HG03469 (cell line): ENCODE measurements around the gene PFKP.

ENCODE experiments used
- ATAC-seq: cut with Tn5 transposase; IDR thresholded peaks from one replicate; pipeline ENCODE4 v1.9.1; 2021; ENCODE audit warnings: mild to moderate bottlenecking, moderate library complexity, moderate number of reproducible peaks; ENCODE audit not compliant: unreplicated experiment

The PFKP gene

GRCh38 chr10:3129581-3130340, 62.4 kb downstream of the PFKP start:
- no peak for ATAC-seq

GRCh38 chr10:3131098-3131497, 63.8 kb downstream of the PFKP start:
- no peak for ATAC-seq

GRCh38 chr10:3132036-3133025, 65.0 kb downstream of the PFKP start:
- ATAC-seq = no peak

GRCh38 chr10:3133948-3134347, 66.6 kb downstream of the PFKP start:
- no peak for ATAC-seq

GRCh38 chr10:3135006-3135405, 67.7 kb downstream of the PFKP start:
- ATAC-seq = no peak

- ATAC-seq = no peak
Observed at GRCh38 chr10:3136336-3136735, 69.0 kb downstream of the PFKP start.

- no peak for ATAC-seq
Observed at GRCh38 chr10:3136763-3137611, 69.6 kb downstream of the PFKP start.

GRCh38 chr10:3137958-3138726, 70.8 kb downstream of the PFKP start:
- ATAC-seq = no peak

- ATAC-seq = no peak
Observed at GRCh38 chr10:3139216-3139910, 72.0 kb downstream of the PFKP start.

GRCh38 chr10:3140280-3140679, 72.9 kb downstream of the PFKP start:
- no peak for ATAC-seq

- ATAC-seq = no peak
Observed at GRCh38 chr10:3141351-3142005, 74.1 kb downstream of the PFKP start.

- ATAC-seq = no peak
Observed at GRCh38 chr10:3142146-3142875, 75.0 kb downstream of the PFKP start.

- no peak for ATAC-seq
Observed at GRCh38 chr10:3143366-3143765, 76.0 kb downstream of the PFKP start.

- no peak for ATAC-seq
Observed at GRCh38 chr10:3143791-3144434, 76.6 kb downstream of the PFKP start.

- no peak for ATAC-seq
Observed at GRCh38 chr10:3145366-3145765, 78.0 kb downstream of the PFKP start.

- ATAC-seq = no peak
Observed at GRCh38 chr10:3146289-3146688, 78.9 kb downstream of the PFKP start.

- no peak for ATAC-seq
Observed at GRCh38 chr10:3147117-3147820, 79.9 kb downstream of the PFKP start.
